NCI-H446 (cell line): ENCODE results near the gene SMIM5.
A peak's percentile ranks its signal among the peaks of the same experiment; 100 is the strongest.

Experiments
- DNase-seq, 2 experiments: peaks; one replicate each; lab custom pipeline; 2025; lab: John Stamatoyannopoulos, UW

Gene SMIM5

DNA sequence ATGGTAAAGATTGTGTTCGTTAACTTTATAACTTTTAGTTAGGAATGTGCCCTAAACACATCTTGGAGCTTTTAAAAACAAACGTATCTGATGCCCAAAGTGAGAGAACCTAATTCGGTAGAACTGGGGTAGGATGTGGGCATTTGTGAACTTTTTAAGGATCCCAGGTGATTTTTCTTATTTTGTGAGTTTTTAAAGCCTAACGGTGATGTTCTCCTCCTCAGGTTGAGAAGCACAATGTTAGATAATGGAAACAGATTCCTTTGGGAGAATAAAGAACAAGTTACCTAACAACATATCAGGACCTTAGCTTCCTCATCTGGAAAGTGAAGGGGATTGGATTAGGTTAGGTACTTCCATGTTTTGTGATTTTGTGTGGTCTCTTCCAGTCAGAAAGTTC lies 34.6 kb downstream of the SMIM5 start:
- DNase-seq, result no peak

DNA sequence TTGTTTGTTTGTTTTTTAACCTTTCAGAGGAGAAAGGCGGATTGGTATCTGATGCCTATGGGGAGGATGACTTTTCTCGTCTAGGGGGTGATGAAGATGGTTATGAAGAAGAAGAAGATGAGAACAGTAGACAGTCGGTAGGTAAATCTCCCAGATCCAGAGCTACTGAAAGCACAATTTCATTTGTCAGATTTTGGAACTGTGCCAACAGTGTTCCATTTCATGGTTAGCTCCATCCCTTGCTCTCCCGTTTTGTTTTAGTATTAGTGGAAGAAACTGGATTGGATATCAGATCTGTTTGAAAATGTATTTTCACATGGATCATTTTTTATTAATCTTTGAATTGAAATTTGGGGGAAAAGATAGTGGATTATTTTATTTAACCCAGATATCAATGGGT lies 35.3 kb downstream of the SMIM5 start:
- peak in 1 of 2 experiments; percentile 8 for DNase-seq

DNA sequence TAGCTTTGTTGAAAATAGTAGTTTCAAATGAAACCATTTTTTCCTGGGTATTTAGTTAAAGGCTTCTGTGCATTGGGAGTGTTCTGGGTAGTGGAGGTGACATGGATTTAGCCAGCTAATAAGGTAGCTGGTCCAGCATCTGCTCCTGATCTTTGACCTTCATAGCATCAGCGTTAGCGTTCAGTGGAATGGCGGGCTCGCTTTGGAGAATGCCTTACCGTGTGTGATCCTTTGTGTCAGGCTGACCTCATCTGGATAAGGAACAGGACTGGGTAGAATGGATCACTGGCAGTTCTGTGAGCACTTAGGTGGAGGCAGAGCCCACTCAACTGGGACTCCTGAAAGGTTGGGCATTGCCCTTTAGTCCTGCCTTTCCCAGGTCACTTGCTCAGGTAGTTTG lies 37.6 kb downstream of the SMIM5 start:
- DNase-seq, result no peak

DNA sequence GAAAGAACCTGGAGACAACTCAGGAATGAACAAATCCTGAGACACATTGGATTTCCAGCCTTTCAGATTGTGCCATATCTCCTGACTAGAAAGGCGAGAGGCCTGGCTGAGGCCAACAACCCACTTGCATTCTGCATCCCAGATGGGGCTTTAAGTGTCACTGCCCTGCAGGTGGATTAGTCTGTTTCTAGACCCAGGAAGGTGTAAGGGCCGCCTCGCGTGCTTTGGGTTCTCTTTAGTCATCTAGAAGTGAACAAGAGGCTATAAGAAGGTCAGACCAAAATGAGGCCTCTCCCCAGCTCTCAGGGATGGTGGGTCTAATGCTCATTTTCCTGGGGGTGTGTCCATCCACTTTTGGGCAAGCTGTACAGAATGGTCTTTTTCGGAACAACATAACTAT lies 38.8 kb downstream of the SMIM5 start:
- DNase-seq, result no peak

DNA sequence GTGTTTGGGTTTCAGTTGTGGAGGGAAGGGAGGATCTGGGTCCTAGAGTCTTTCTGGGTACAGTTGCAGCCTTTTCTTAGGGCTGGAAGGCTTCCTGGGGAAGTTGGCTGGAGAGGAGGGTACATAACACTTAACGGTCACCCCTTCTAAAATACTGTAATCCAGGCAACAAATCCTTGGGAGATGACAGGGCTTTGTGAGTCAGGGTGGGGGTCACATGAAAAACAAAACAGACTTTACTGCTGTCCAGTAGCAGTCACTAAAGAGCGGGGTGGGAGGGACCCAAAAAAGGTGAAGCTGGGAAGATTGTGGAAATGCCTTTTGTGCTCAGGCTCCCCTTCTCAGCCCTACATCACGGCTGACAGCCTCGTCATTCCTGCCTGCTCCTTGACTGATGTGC lies 40.3 kb downstream of the SMIM5 start:
- DNase-seq, result no peak

DNA sequence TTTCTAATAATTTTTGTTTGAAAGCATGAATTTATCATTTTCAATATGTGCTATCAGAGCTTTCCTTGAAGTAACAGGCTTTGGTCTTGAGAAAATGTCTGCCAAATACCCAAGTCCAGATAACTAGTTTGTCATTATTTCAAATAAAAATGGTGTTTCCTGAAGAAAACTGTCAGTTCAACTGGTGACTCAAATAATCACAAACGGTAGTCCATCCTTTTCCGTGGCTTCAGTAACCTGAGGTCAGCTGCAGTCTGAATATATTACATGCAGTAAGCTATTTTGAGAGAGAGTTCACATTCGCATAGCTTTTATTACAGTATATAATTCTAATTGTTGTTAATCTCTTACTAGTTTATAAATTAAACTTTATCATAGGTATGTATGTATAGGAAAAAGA lies 43.2 kb downstream of the SMIM5 start:
- DNase-seq, result no peak

DNA sequence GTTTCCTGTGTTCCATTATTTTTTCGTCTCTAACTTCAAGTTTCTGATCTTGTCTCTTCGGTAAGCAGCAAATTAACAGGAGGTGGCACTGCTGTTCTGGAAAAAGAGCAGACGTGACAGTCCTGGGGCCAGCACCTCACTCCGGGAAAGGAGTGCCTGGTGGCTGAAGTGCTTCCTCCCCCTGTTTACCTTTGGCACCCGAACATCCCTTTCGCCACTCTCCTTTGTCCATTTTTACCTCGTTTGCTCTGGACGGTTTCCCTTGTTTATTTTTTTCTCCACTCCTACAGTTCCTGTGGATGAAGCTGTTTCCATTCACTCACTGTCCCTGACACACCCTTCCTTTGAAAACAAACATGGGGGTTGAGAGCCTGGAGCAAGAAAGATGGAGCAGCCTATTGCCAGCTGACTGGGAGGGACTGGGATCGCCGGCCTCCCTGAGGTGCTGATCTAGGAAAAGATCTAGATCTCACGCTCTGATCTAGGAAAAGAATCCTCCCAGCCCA lies 46.5 kb downstream of the SMIM5 start:
- no peak for DNase-seq

DNA sequence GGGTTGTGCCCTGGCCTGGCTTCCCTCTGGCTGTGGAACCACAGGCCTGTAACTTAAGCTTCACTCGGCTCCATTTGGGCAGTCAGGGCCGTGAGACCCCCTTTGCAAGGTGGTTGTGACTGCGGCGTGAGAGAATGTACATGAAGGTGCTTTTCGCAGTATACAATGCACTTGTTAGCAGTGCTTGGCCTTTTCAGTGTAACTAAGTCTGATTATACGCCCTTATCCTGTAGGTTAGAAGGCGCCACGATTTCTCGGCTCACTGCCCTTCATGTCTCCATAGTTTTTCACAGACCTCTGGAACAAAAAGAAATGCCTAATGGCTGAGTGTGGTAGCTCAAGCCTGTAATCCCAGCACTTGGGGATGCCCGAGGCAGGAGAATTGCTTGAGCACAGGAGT lies 47.2 kb downstream of the SMIM5 start:
- no peak for DNase-seq

DNA sequence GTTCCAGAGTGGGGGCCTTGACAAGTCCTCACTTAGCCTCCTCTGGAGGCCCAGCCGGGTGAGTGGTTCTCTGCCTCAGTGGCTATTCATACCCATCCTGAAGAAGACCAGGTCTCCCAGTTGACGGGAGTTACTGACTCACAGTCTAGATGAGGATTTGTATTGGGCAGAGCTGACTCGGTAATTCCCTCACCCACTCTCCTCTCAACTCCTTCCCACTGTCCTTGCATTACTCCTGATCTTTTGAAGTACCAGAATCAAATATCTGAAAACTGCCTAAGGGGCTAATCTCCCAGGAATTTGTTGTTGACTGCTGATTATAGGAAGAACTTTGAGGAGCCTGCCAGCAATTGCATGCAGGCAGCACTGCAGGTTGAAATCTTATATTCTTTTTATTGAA lies 48.1 kb downstream of the SMIM5 start:
- no peak for DNase-seq

DNA sequence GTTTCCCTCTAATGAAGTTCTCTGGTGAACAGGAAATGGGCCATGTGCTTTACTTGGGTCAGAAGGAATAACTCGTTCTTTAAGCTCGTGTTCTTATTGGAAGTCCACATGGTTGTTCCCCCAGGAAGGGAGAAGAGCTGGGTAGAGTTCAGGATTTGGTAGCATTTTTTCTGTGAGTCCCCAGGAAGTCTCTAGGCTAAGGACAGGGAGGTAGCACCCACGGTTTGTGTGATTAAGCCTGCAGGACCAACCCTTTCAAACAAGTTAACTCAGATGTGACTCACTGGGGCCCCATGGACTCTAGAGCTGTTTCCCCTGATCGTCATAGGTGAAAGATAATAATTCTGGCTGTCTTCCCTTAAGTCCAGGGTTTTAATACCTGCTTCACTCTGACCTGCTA lies 50.3 kb downstream of the SMIM5 start:
- no peak for DNase-seq

DNA sequence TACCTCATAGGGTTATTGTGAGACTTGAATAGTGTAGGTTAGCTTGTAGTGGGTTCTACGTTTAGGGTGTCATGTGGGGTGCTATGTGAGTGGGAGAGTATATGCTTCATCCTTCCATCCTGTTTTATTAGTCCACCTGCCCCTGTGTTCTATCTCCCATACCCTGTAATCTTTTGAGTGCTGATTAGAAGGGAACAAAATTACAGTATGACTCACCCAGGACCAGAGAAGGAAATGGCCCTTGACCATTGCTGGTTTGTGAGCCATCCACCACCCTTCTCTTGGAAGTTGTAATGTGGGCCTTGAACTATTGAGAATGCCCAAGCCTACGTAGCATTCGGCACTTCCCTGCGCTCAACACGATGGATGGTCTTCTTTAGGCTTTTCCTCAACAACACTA lies 51.0 kb downstream of the SMIM5 start:
- no peak for DNase-seq

DNA sequence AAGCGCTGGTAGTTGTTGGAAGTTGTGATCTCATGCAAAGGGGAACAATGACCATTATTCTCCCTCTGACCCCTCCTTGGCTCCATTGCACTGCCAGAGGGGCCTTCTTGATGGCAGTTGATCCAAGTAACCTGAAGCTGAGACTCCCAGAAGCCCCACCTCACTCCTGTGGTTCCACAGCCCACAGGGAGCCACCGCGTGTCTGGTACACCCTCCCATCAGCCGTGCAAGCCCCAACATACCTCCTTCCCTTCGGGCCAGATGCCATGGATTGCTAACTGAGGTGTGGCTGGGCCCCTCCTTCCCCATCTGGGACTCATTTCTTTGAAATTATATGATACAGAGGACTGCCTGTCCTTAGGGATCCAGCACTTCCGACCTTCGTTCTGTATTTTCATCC lies 51.7 kb downstream of the SMIM5 start:
- no peak for DNase-seq

DNA sequence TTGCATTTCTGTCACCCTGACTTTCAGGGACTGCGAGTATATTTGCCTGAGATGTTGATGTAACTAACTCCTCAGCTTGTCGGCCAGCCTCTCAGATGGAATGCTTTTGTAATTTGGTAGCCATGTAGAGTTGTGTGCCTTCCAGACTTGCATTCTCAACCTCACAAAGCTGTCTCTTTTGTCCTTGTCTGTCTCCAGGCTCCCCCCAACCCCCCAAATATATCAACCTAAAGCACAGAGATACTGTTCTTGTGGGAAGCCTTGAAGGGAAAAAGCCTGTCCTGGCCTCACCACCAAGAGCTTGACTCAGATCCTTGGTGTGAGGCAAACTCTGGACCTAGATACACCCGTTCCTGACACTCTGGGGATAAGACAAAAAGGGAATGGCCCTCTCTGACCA lies 52.3 kb downstream of the SMIM5 start:
- no peak for DNase-seq

DNA sequence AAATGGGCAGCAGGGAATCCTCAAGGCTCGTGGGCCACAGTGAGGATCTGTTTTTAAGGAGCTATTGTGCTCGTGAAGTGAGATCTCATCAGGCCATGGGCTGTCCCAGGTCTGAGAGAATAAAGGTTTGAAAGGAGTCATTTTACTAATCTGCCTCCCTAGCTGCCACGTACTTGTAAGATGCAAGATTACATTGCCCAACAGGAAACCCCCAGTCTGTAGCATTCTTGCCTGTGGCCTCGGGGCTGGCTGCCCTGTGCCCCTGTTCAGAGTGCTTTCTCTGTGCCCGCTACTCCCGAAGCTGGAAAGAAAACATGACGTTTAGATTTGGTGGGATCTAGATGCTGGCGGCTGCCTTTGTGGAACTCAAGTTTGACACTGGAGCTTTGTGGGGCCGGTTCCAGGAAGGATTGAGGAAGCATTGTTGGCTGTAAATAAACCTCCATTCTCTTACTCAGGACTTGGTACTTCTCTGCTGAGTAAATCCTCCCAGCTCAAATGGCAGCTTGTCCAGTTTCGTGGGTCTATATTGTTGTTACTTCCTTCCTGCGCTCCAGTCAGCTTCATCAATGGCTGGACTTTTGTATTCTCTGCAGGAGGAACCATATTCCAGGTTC lies 55.1 kb downstream of the SMIM5 start:
- DNase-seq, result no peak

DNA sequence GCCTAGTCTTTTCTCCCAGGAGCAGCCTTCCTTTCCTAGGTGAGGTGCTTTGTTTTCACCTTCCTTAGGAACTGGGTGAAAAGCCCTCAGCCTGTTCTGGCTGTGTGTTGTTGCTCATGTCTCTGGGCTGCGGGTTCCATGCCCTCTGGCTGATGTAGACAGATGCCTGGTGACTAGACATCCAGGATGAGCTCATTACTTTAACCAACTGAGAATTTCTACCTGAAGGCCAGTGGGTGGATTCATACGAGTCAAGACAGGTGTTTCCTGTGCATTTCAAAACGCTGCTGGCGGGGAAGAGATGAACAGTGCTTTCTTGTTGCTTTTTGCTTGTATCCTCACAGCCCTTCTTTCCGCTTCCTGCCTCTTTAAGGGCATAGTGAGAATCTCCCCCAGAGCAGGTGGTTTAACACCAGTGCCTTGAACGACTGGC lies 56.2 kb downstream of the SMIM5 start:
- DNase-seq, result no peak
